PFSK-1 (cell line): ENCODE data around the gene DIRAS1.

ENCODE experiments used
- POLR2AphosphoS5 ChIP-seq: IDR thresholded peaks from 2 replicates; pipeline ENCODE4 v1.6.1; 2012; ENCODE audit warnings: low read depth, mild to moderate bottlenecking, control low read depth, low read length, moderate library complexity
- REST ChIP-seq, 2 experiments: IDR thresholded peaks; 2 replicates each; pipeline versions ENCODE4 v1.6.1 to v1.8.0; 2011 to 2012; ENCODE audit warnings: low read depth in 2 of 2, low read length in 2 of 2, control low read depth in 1 of 2, inconsistent platforms in 1 of 2, mild to moderate bottlenecking in 1 of 2, moderate library complexity in 1 of 2; ENCODE audit not compliant: insufficient read depth in 1 of 2
- SIN3A ChIP-seq: IDR thresholded peaks from 2 replicates; pipeline ENCODE4 v1.6.1; 2012; ENCODE audit warnings: mild to moderate bottlenecking, low read length, moderate library complexity, borderline replicate concordance; ENCODE audit not compliant: insufficient read depth
- TAF1 ChIP-seq: IDR thresholded peaks from 2 replicates; pipeline ENCODE4 v1.6.1; 2012; ENCODE audit warnings: low read length, control low read depth, borderline replicate concordance; ENCODE audit not compliant: insufficient read depth

GRCh38 chr19:2724148-2724557 is 3.0 kb upstream of the DIRAS1 start:
- TF ChIP-seq POLR2AphosphoS5 (no peak), REST (IDR thresholded peaks at IDR 0.05; ENCODE audit: insufficient read depth in 1 of 2, low read depth in 2 of 2, low read length in 2 of 2) (no peak), SIN3A (no peak), TAF1 (no peak)
